ENCODE data around the gene FAM193A.

- TF ChIP-seq, protein P1, sequence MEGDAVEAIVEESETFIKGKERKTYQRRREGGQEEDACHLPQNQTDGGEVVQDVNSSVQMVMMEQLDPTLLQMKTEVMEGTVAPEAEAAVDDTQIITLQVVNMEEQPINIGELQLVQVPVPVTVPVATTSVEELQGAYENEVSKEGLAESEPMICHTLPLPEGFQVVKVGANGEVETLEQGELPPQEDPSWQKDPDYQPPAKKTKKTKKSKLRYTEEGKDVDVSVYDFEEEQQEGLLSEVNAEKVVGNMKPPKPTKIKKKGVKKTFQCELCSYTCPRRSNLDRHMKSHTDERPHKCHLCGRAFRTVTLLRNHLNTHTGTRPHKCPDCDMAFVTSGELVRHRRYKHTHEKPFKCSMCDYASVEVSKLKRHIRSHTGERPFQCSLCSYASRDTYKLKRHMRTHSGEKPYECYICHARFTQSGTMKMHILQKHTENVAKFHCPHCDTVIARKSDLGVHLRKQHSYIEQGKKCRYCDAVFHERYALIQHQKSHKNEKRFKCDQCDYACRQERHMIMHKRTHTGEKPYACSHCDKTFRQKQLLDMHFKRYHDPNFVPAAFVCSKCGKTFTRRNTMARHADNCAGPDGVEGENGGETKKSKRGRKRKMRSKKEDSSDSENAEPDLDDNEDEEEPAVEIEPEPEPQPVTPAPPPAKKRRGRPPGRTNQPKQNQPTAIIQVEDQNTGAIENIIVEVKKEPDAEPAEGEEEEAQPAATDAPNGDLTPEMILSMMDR (IDR thresholded peaks at IDR 0.05) = no peak
- TF ChIP-seq POLR2A (IDR thresholded peaks at IDR 0.05) = no peak
Observed at GRCh38 chr4:2765832-2766526, 229.5 kb downstream of the FAM193A start.
